ENCODE measurements around the gene ONECUT2. TPM values are rescaled to one million over a fixed set of nuclear protein-coding genes. Genes with fewer than 3 reads are reported as not detected.

The ONECUT2 gene
- total and polyA plus RNA-seq, 7 donors = under 0.01 to 0.04 (median 0.03) TPM; not detected in 3

DNA sequence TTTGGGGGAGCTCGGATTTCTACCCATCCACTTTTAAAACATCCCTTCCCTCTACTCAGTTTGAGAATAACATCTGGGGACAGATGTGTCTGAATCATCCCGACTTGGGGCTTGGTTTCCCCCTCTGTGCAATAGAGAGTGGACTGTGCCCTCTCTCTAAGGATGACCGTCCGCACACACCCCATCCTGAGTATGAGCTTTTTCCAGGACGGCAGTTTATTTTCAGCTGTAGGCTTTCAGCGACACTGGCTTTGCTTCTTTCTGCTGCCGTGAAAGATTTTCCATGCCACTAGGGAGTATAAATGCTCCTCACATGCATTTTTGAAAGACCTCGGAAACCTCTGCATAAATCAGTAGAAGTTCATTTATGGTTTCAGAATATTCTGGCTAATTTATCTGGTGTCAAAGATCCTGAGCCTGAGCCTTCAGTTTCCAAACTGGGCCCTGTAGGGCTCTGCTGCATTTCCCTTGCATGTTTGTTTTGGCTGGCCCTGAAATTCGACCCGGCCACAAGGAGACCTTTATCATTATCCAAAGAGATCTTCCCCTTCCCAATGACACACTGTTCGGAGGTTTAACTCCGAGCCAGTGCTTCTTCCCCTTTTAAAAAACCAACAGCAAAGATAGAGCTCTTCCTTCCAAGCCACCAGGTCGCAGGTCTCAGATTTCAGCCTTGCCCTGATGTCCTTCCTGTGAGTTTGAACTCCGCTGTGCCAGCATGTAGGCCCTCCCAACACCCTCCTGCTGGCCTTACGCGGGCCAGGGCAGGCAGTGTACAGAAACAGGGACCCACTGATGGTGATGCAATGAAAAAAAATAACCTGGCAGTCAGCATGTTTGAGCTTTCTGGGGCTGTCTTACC is 98.1 kb downstream of the ONECUT2 start:
- DNase-seq = no peak
- WGBS, 3 donors = 17 to 20% (median 19%) methylated on average over 16 of the region's 16 CpGs
- intact Hi-C loops (cut with DNase I) = no loop called here
- no peaks in the 10 kb centered on the region for H3K27me3 ChIP-seq (ENCODE audit: insufficient read depth in 3 of 3, low read length in 2 of 3)
- TF ChIP-seq, protein P1, sequence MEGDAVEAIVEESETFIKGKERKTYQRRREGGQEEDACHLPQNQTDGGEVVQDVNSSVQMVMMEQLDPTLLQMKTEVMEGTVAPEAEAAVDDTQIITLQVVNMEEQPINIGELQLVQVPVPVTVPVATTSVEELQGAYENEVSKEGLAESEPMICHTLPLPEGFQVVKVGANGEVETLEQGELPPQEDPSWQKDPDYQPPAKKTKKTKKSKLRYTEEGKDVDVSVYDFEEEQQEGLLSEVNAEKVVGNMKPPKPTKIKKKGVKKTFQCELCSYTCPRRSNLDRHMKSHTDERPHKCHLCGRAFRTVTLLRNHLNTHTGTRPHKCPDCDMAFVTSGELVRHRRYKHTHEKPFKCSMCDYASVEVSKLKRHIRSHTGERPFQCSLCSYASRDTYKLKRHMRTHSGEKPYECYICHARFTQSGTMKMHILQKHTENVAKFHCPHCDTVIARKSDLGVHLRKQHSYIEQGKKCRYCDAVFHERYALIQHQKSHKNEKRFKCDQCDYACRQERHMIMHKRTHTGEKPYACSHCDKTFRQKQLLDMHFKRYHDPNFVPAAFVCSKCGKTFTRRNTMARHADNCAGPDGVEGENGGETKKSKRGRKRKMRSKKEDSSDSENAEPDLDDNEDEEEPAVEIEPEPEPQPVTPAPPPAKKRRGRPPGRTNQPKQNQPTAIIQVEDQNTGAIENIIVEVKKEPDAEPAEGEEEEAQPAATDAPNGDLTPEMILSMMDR (IDR thresholded peaks at IDR 0.05) = no peak
- H3K4me1 ChIP-seq = peaks cover 15% of the 10 kb centered on the region
- H3K9me3 ChIP-seq = no peaks in the 10 kb centered on the region
- peak overlapping the region; percentile 2 for H3K4me3 ChIP-seq
- peak; percentile 49 to 84 (median 62) for ATAC-seq
- no peaks in the 10 kb centered on the region for H3K36me3 ChIP-seq (ENCODE audit: insufficient read depth in 1 of 2, low read depth in 1 of 2)
- H3K27ac ChIP-seq = no peak overlapping the region

DNA sequence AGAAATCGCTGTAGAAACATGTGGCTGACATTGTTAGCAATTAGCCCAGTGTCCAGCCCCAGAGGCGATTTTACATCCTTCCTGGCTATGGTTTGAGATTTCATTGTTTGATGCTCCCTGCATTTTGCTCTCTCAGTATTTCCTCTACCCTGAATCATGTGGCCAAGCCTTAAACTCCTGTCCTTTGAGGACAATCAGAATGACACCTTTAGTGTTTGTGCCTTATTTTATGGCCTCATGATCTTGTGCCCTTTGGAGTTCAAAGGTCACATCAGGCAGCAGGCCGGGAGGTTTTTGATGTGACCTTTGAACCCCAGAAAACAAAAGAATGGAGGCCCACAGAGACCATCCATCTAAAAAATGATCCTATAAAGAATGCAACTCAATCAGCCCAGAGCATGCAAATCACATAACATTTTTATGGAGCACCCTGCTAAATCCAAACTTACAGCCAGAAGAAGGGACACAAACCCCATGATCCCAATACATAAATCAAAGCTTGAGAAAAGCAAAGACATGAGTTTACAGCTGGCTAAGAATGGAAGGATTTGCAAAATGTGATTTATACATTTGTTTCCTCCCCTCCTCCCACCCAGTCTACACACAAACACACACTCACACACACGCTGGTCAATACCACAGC is 98.8 kb downstream of the ONECUT2 start:
- H3K4me1 ChIP-seq = peaks cover 15% of the 10 kb centered on the region
- H3K4me3 ChIP-seq = no peak overlapping the region
- DNase-seq = no peak
- ATAC-seq = no peak
- no peaks in the 10 kb centered on the region for H3K36me3 ChIP-seq (ENCODE audit: insufficient read depth in 1 of 2, low read depth in 1 of 2)
- H3K9me3 ChIP-seq = no peaks in the 10 kb centered on the region
- intact Hi-C loops (cut with DNase I) = no loop called here
- WGBS, 3 donors = 44 to 56% (median 53%) methylated on average over 4 of the region's 4 CpGs
- no peak overlapping the region for H3K27ac ChIP-seq
- TF ChIP-seq, protein P1 (IDR thresholded peaks at IDR 0.05) = no peak
- no peaks in the 10 kb centered on the region for H3K27me3 ChIP-seq (ENCODE audit: insufficient read depth in 3 of 3, low read length in 2 of 3)

DNA sequence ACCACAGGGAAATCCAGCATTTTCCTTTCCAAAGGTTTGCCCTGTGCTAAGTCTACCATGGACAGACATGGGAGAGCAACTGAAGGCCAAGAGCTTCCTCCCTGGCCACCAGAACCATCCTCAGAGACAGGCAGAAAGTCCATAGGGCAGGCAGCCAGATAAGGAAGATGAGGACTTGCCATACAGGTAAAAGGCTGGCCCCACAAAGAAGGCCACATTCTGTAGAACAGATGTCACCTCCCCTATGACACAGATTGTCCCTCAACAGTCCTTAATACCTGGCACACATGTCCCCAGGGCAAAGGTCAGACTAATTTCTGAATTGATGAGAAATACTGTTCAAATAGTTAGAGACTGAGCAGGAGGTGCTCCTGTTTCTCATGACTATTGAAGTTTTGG is 99.3 kb downstream of the ONECUT2 start:
- ATAC-seq (no peak), DNase-seq (no peak)
- TF ChIP-seq, protein P1 (IDR thresholded peaks at IDR 0.05) = no peak
- Histone ChIP-seq H3K27ac (no peak overlapping the region), H3K4me3 (no peak overlapping the region), H3K36me3 (ENCODE audit: insufficient read depth in 1 of 2, low read depth in 1 of 2) (no peaks in the 10 kb centered on the region), H3K27me3 (ENCODE audit: insufficient read depth in 3 of 3, low read length in 2 of 3) (no peaks in the 10 kb centered on the region), H3K4me1 (peaks cover 15% of the 10 kb centered on the region), H3K9me3 (no peaks in the 10 kb centered on the region)
- intact Hi-C loops (cut with DNase I) = no loop called here

DNA sequence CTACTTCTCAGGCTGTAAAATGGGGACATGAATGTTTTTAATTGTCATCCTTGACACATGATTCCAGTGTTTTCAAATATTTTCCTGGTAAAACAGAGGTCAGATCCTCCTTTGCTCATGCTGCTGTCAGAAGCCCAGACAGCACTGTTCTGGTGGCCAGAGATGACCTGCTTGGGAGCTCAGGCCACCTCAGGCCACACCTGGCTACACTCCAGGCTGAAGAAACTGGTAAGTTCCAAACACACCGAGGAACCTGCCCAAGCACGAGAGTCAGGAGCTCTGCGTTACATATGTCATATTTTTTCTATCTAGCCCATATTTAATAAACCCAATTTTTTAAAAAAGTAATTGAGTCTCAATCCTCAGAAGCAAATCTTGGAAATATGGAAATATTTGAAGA is 103.4 kb downstream of the ONECUT2 start:
- WGBS, 3 donors = 82 to 95% (median 92%) methylated on average over 3 of the region's 3 CpGs
- H3K27ac ChIP-seq = no peak overlapping the region

More for the DNA sequence above, 103.4 kb downstream of the ONECUT2 start:
- Histone ChIP-seq H3K36me3 (ENCODE audit: insufficient read depth in 1 of 2, low read depth in 1 of 2) (no peaks in the 10 kb centered on the region), H3K4me3 (no peak overlapping the region), H3K9me3 (no peaks in the 10 kb centered on the region), H3K27me3 (ENCODE audit: insufficient read depth in 3 of 3, low read length in 2 of 3) (no peaks in the 10 kb centered on the region), H3K4me1 (peaks cover 4% of the 10 kb centered on the region)
- intact Hi-C loops (cut with DNase I) = no loop called here
- TF ChIP-seq, protein P1 (IDR thresholded peaks at IDR 0.05) = no peak
- DNase-seq (no peak), ATAC-seq (no peak)

All from psoas muscle (tissue), 8 donors.